ENCODE results near the gene EXOC6B.

Gene EXOC6B

DNA sequence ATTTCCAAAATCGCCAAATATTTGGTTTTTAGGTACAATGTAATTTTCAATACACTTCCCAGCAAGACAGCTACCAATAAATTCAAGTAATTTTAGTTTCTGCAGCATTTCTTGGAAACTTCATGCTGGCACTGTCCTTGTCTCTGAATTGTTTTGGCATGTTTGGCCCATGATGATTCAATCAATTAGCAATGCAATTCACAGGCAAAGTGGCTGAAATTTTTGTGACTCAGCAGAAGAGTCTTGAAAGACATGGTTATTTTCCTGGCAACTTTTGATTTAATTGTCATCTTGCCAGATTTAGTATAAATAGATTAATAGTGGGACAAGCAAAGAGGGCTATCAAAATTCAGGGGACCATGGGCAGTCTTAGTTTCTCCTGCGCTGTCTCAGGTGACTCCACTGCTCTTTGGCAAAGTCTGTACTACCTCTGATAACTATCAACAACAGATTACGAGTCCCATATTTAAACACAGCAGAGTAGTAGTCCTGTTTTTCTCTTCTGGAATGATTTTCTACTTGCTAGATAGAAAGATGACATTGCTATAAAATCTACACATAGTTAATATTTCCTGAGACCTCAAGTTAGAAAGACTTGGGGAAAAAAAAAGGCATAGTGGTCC lies 589.3 kb downstream of the EXOC6B start:
- no peak overlapping the region for H3K4ac ChIP-seq (ENCODE audit: low read depth, low read length)
- H3K18ac ChIP-seq (ENCODE audit: low read length): no peak overlapping the region
- no peak overlapping the region for H3K9ac ChIP-seq (ENCODE audit: low read length)
- H3K4me2 ChIP-seq (ENCODE audit: low read length): no peak overlapping the region
- H3K36me3 ChIP-seq (ENCODE audit: control insufficient read depth in 1 of 2, insufficient read depth in 2 of 2, low read length in 2 of 2): no peaks in the 10 kb centered on the region
- H4K91ac ChIP-seq (ENCODE audit: low read depth, low read length): no peak overlapping the region
- no peak overlapping the region for H2BK120ac ChIP-seq (ENCODE audit: insufficient read depth, low read length, poor library complexity)
- no peak overlapping the region for H2AFZ ChIP-seq (ENCODE audit: insufficient read depth, low read length, poor library complexity)
- no peaks in the 10 kb centered on the region for H3K4me1 ChIP-seq (ENCODE audit: control insufficient read depth in 1 of 2, insufficient read depth in 2 of 2, low read length in 2 of 2)
- no peak overlapping the region for H2BK5ac ChIP-seq (ENCODE audit: low read depth, low read length, poor library complexity)
- H2BK12ac ChIP-seq (ENCODE audit: low read length): no peak overlapping the region
- no peaks in the 10 kb centered on the region for H3K79me2 ChIP-seq (ENCODE audit: control insufficient read depth, insufficient read depth, low read length, poor library complexity)
- H3K14ac ChIP-seq (ENCODE audit: low read length): no peak overlapping the region
- no CpG with 5 or more reads among the region's 3 CpGs for WGBS (ENCODE audit: extremely low coverage, insufficient coverage, insufficient read length)
- no peaks in the 10 kb centered on the region for H3K27me3 ChIP-seq (ENCODE audit: insufficient read depth, low read length)
- no peak overlapping the region for H3K23ac ChIP-seq (ENCODE audit: low read length)
- H3K27ac ChIP-seq (ENCODE audit: low read depth, low read length): no peak overlapping the region
- H3K4me3 ChIP-seq (ENCODE audit: low read depth, low read length): no peak overlapping the region
- peak; percentile 39 to 86 for DNase-seq
- H3K79me1 ChIP-seq (ENCODE audit: low read length): no peaks in the 10 kb centered on the region
- no peak overlapping the region for H2AK5ac ChIP-seq (ENCODE audit: low read length)
- H4K8ac ChIP-seq (ENCODE audit: low read depth, low read length): no peak overlapping the region
- H4K12ac ChIP-seq (ENCODE audit: low read depth, low read length): no peak overlapping the region
- H3K9me3 ChIP-seq (ENCODE audit: insufficient read depth, low read depth, low read length): no peaks in the 10 kb centered on the region

DNA sequence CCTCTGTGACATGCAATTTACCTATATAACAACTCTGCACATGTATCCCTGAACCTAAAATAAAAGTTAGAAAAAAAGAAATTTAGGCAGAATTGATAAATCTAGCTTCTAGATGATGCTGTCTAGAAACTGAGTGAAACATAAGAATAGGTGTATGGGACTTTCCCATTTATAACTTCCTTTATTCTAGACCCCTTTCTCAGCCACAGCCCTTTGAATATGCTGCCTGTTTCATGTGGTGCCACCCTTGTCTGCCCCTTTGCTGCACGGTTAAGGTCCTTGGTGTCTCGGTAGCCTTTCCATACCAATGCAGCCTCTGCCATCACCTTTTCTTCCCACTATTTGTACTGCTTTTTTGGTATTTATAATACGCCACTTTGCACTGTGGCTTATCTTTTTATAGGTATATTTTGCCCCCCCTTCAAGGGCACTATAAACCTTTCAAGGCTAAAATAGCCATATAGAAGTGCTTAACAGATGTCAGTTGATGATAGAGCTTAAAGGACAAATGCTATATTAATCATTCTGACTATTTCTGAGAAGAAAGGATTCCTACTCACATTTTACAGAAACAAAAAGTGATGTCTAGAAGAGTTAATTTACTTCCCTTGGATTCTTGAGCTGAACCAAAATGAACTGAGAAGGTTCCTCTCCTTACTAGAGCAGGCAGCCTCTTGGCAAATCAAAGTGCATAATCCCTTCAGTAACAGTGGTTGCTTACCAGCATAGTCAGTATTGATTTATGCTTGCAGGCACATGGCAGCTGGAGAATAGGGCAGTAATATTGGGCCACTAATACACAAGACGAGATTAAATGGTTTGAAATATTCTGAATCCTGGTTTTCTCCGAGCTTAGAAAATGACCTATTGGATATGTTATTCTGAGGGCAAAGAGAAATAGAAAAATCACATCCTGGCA lies 590.1 kb downstream of the EXOC6B start:
- H2BK12ac ChIP-seq (ENCODE audit: low read length): no peak overlapping the region
- no peak overlapping the region for H3K4me2 ChIP-seq (ENCODE audit: low read length)
- H4K8ac ChIP-seq (ENCODE audit: low read depth, low read length): no peak overlapping the region
- no peak overlapping the region for H2BK5ac ChIP-seq (ENCODE audit: low read depth, low read length, poor library complexity)
- no peaks in the 10 kb centered on the region for H3K79me1 ChIP-seq (ENCODE audit: low read length)
- DNase-seq: no peak
- H2AFZ ChIP-seq (ENCODE audit: insufficient read depth, low read length, poor library complexity): no peak overlapping the region
- H3K27ac ChIP-seq (ENCODE audit: low read depth, low read length): no peak overlapping the region
- no peak overlapping the region for H4K91ac ChIP-seq (ENCODE audit: low read depth, low read length)
- H3K4me1 ChIP-seq (ENCODE audit: control insufficient read depth in 1 of 2, insufficient read depth in 2 of 2, low read length in 2 of 2): no peaks in the 10 kb centered on the region
- H3K23ac ChIP-seq (ENCODE audit: low read length): no peak overlapping the region
- no peak overlapping the region for H2BK120ac ChIP-seq (ENCODE audit: insufficient read depth, low read length, poor library complexity)
- no peak overlapping the region for H4K12ac ChIP-seq (ENCODE audit: low read depth, low read length)
- no CpG with 5 or more reads among the region's 5 CpGs for WGBS (ENCODE audit: extremely low coverage, insufficient coverage, insufficient read length)
- no peak overlapping the region for H3K14ac ChIP-seq (ENCODE audit: low read length)
- H3K27me3 ChIP-seq (ENCODE audit: insufficient read depth, low read length): no peaks in the 10 kb centered on the region
- H3K36me3 ChIP-seq (ENCODE audit: control insufficient read depth in 1 of 2, insufficient read depth in 2 of 2, low read length in 2 of 2): no peaks in the 10 kb centered on the region
- no peak overlapping the region for H3K9ac ChIP-seq (ENCODE audit: low read length)
- H2AK5ac ChIP-seq (ENCODE audit: low read length): no peak overlapping the region
- no peak overlapping the region for H3K4ac ChIP-seq (ENCODE audit: low read depth, low read length)
- H3K18ac ChIP-seq (ENCODE audit: low read length): no peak overlapping the region
- H3K9me3 ChIP-seq (ENCODE audit: insufficient read depth, low read depth, low read length): no peaks in the 10 kb centered on the region
- no peaks in the 10 kb centered on the region for H3K79me2 ChIP-seq (ENCODE audit: control insufficient read depth, insufficient read depth, low read length, poor library complexity)
- no peak overlapping the region for H3K4me3 ChIP-seq (ENCODE audit: low read depth, low read length)

DNA sequence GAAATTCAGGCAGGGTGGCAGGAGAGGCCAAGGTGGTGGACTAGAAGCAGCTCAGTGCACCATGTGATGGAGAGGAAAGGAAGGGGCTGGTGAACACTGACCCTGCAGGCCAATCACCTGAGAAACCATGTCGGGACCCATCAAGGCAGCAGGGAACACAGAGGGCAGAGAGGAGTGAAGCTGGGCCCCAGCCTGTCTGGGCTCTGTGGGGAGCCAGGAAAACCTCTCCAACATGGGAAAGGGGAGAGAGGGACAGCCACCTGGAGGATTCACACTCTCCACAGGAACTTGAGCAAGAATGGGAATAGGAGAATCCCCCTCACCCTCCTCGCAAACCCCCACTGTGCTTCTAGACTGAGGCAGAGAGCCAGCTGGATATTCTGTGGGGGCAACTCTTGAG lies 592.6 kb downstream of the EXOC6B start:
- no peak overlapping the region for H2AFZ ChIP-seq (ENCODE audit: insufficient read depth, low read length, poor library complexity)
- H3K79me1 ChIP-seq (ENCODE audit: low read length): no peaks in the 10 kb centered on the region
- H2BK12ac ChIP-seq (ENCODE audit: low read length): no peak overlapping the region
- H3K27ac ChIP-seq (ENCODE audit: low read depth, low read length): no peak overlapping the region
- no peak overlapping the region for H3K14ac ChIP-seq (ENCODE audit: low read length)
- no peak overlapping the region for H3K18ac ChIP-seq (ENCODE audit: low read length)
- H4K91ac ChIP-seq (ENCODE audit: low read depth, low read length): no peak overlapping the region
- no peak overlapping the region for H4K8ac ChIP-seq (ENCODE audit: low read depth, low read length)
- DNase-seq: no peak
- WGBS (ENCODE audit: extremely low coverage, insufficient coverage, insufficient read length): no CpG with 5 or more reads among the region's 2 CpGs
- no peak overlapping the region for H2BK5ac ChIP-seq (ENCODE audit: low read depth, low read length, poor library complexity)
- H3K9me3 ChIP-seq (ENCODE audit: insufficient read depth, low read depth, low read length): no peaks in the 10 kb centered on the region
- no peak overlapping the region for H3K9ac ChIP-seq (ENCODE audit: low read length)
- no peaks in the 10 kb centered on the region for H3K27me3 ChIP-seq (ENCODE audit: insufficient read depth, low read length)
- H2BK120ac ChIP-seq (ENCODE audit: insufficient read depth, low read length, poor library complexity): no peak overlapping the region
- H3K4me1 ChIP-seq (ENCODE audit: control insufficient read depth in 1 of 2, insufficient read depth in 2 of 2, low read length in 2 of 2): no peaks in the 10 kb centered on the region
- no peak overlapping the region for H3K4me3 ChIP-seq (ENCODE audit: low read depth, low read length)
- no peak overlapping the region for H3K4me2 ChIP-seq (ENCODE audit: low read length)
- no peak overlapping the region for H2AK5ac ChIP-seq (ENCODE audit: low read length)
- H3K79me2 ChIP-seq (ENCODE audit: control insufficient read depth, insufficient read depth, low read length, poor library complexity): no peaks in the 10 kb centered on the region
- H3K36me3 ChIP-seq (ENCODE audit: control insufficient read depth in 1 of 2, insufficient read depth in 2 of 2, low read length in 2 of 2): no peaks in the 10 kb centered on the region
- H4K12ac ChIP-seq (ENCODE audit: low read depth, low read length): no peak overlapping the region
- H3K23ac ChIP-seq (ENCODE audit: low read length): no peak overlapping the region
- no peak overlapping the region for H3K4ac ChIP-seq (ENCODE audit: low read depth, low read length)

DNA sequence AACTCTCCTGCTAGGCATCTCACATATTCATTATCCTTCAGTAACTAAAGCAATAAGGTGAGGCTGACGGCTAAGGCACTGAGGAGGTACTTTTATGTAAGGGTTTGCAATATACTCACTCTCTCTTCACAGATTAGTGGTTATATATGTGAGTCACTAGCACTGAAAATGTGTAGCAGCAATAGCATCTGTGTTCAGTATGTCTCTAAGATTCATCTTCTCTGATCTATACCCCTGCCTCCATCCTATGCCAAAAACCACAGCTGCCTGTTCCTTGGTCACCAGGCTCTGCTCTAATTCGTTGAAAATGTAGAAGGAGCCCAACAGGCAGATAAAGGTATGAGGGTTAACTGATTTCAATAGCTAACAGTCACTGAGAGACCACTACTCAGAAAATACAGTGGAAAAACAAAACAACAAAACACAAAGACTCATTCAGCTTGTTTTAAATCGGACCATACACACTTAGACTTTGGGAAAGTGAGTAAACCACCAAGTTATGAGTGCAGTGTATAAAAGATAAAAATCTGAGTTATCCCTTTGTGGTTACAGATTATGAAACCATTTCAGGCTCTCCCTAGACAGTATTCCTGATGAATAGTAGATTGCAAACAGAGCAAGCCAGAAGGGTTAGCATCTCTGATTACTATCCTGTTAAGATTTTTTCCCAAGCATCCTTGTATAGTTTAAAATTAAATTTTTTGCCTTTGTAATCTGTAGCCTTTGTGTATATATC lies 602.8 kb downstream of the EXOC6B start:
- Histone ChIP-seq H3K18ac (ENCODE audit: low read length) (no peak overlapping the region), H3K27me3 (ENCODE audit: insufficient read depth, low read length) (no peaks in the 10 kb centered on the region), H4K91ac (ENCODE audit: low read depth, low read length) (no peak overlapping the region), H3K27ac (ENCODE audit: low read depth, low read length) (no peak overlapping the region), H3K9me3 (ENCODE audit: insufficient read depth, low read depth, low read length) (no peaks in the 10 kb centered on the region), H3K79me1 (ENCODE audit: low read length) (no peaks in the 10 kb centered on the region), H3K36me3 (ENCODE audit: control insufficient read depth in 1 of 2, insufficient read depth in 2 of 2, low read length in 2 of 2) (no peaks in the 10 kb centered on the region), H4K12ac (ENCODE audit: low read depth, low read length) (no peak overlapping the region), H3K4ac (ENCODE audit: low read depth, low read length) (no peak overlapping the region), H3K4me1 (ENCODE audit: control insufficient read depth in 1 of 2, insufficient read depth in 2 of 2, low read length in 2 of 2) (peaks cover 0 to 3% of the 10 kb centered on the region in 2 experiments), H3K79me2 (ENCODE audit: control insufficient read depth, insufficient read depth, low read length, poor library complexity) (no peaks in the 10 kb centered on the region), H3K23ac (ENCODE audit: low read length) (no peak overlapping the region), H2AFZ (ENCODE audit: insufficient read depth, low read length, poor library complexity) (no peak overlapping the region), H2BK12ac (ENCODE audit: low read length) (no peak overlapping the region), H2AK5ac (ENCODE audit: low read length) (no peak overlapping the region), H3K9ac (ENCODE audit: low read length) (no peak overlapping the region), H2BK5ac (ENCODE audit: low read depth, low read length, poor library complexity) (no peak overlapping the region), H4K8ac (ENCODE audit: low read depth, low read length) (no peak overlapping the region), H3K4me2 (ENCODE audit: low read length) (no peak overlapping the region), H3K14ac (ENCODE audit: low read length) (no peak overlapping the region), H3K4me3 (ENCODE audit: low read depth, low read length) (no peak overlapping the region), H2BK120ac (ENCODE audit: insufficient read depth, low read length, poor library complexity) (no peak overlapping the region)
- DNase-seq: peak in 1 of 2 donors; percentile 25
- WGBS (ENCODE audit: extremely low coverage, insufficient coverage, insufficient read length): no CpG with 5 or more reads among the region's 3 CpGs
